GM23248 (cell line): ENCODE data around the gene LAPTM5. TPM values are rescaled to one million over a fixed set of nuclear protein-coding genes. Genes with fewer than 3 reads are reported as not detected.
A peak's percentile ranks its signal among the peaks of the same experiment; 100 is the strongest.

ENCODE experiments used
- DNase-seq: peaks from one replicate; pipeline ENCODE4 v3.0.0-alpha.2; 2015
- H2AFZ ChIP-seq: fragments of 200-600 bp; sonication (generic); 2 replicates; pipeline ENCODE4 v1.6.1; 2016; ENCODE audit warnings: antibody characterized with exemption
- H3F3A ChIP-seq: fragments of 200-600 bp; sonication (generic); 2 replicates; pipeline ENCODE4 v1.6.1; 2016; ENCODE audit warnings: mild to moderate bottlenecking, antibody characterized with exemption, mixed run types; ENCODE audit not compliant: insufficient read depth
- H3K27ac ChIP-seq: fragments of 200-600 bp; sonication (generic); 2 replicates; pipeline ENCODE4 v1.5.1; 2016; ENCODE audit warnings: mild to moderate bottlenecking
- H3K27me3 ChIP-seq: fragments of 200-600 bp; sonication (generic); replicated peaks from 2 replicates; pipeline ENCODE4 v1.6.1; 2016; ENCODE audit warnings: mild to moderate bottlenecking; ENCODE audit not compliant: insufficient read depth
- H3K36me3 ChIP-seq: fragments of 200-600 bp; sonication (generic); 2 replicates; pipeline ENCODE4 v1.6.1; 2016; ENCODE audit warnings: low read depth, mild to moderate bottlenecking
- H3K4me1 ChIP-seq: fragments of 200-600 bp; sonication (generic); 2 replicates; pipeline ENCODE4 v1.6.1; 2016; ENCODE audit warnings: mild to moderate bottlenecking; ENCODE audit not compliant: insufficient read depth
- H3K4me2 ChIP-seq: fragments of 200-600 bp; sonication (generic); one replicate; pipeline ENCODE4 v1.6.1; 2016; ENCODE audit warnings: mild to moderate bottlenecking; ENCODE audit not compliant: unreplicated experiment
- H3K4me3 ChIP-seq: fragments of 200-600 bp; sonication (generic); 2 replicates; pipeline ENCODE4 v1.5.1; 2016; ENCODE audit warnings: mild to moderate bottlenecking
- H3K79me2 ChIP-seq: fragments of 200-600 bp; sonication (generic); 2 replicates; pipeline ENCODE4 v1.6.1; 2016; ENCODE audit warnings: mild to moderate bottlenecking; ENCODE audit not compliant: insufficient read depth
- H3K9ac ChIP-seq: fragments of 200-600 bp; sonication (generic); 2 replicates; pipeline ENCODE4 v1.6.1; 2016; ENCODE audit warnings: mild to moderate bottlenecking
- H3K9me2 ChIP-seq: fragments of 200-600 bp; sonication (generic); 2 replicates; pipeline ENCODE4 v1.6.1; 2016; ENCODE audit warnings: mixed run types, mild to moderate bottlenecking, moderate library complexity; ENCODE audit not compliant: insufficient read depth
- H3K9me3 ChIP-seq: fragments of 200-600 bp; sonication (generic); one replicate; pipeline ENCODE4 v1.6.1; 2017; ENCODE audit warnings: low read depth
- H4K20me1 ChIP-seq: fragments of 200-600 bp; sonication (generic); 2 replicates; pipeline ENCODE4 v1.6.0; 2016; ENCODE audit not compliant: insufficient read depth
- EZH2 ChIP-seq: fragments of 200-600 bp; sonication (generic); IDR thresholded peaks from 2 replicates; pipeline ENCODE4 v1.6.1; 2018; ENCODE audit warnings: antibody characterized with exemption, mild to moderate bottlenecking; ENCODE audit not compliant: insufficient read depth, poor library complexity, severe bottlenecking
- EZH2phosphoT487 ChIP-seq: fragments of 200-600 bp; sonication (generic); IDR thresholded peaks from 2 replicates; pipeline ENCODE4 v1.6.1; 2018; ENCODE audit warnings: antibody characterized with exemption, moderate library complexity, mild to moderate bottlenecking, low read depth; ENCODE audit not compliant: insufficient read depth
- WGBS, 2 experiments: methylation state at CpG; one replicate each; pipeline ENCODE4 v1.1.6; 2015 to 2017; ENCODE audit warnings: low lambda C conversion rate in 2 of 2, low coverage in 1 of 2; ENCODE audit errors: missing lambda C conversion rate in 2 of 2; 5-methylcytosine and 5-hydroxymethylcytosine counted together
- in situ Hi-C: fragments of 300-500 bp; cut with MboI; formaldehyde crosslinking; loops from 2 replicates; pipeline ENCODE4 v1.15.0; 2020
- polyA plus RNA-seq: library from polyadenylated mRNA; unstranded; fragments of >200 nt; fragmentation: Nextera tagmentation; extraction: Ambion mirVana; gene quantifications from 2 replicates; pipeline ENCODE4 v1.2.1, GENCODE V29; 2016
- total RNA-seq: library from RNA; depleted of rRNA; stranded (reverse); fragments of >200 nt; shearing (Covaris generic); gene quantifications from 2 replicates; pipeline ENCODE4 v1.2.3, GENCODE V29; 2014

The LAPTM5 gene
- total and polyA plus RNA-seq, 2 experiments from 2014 or later, result 0.36 TPM; not detected in 1

DNA sequence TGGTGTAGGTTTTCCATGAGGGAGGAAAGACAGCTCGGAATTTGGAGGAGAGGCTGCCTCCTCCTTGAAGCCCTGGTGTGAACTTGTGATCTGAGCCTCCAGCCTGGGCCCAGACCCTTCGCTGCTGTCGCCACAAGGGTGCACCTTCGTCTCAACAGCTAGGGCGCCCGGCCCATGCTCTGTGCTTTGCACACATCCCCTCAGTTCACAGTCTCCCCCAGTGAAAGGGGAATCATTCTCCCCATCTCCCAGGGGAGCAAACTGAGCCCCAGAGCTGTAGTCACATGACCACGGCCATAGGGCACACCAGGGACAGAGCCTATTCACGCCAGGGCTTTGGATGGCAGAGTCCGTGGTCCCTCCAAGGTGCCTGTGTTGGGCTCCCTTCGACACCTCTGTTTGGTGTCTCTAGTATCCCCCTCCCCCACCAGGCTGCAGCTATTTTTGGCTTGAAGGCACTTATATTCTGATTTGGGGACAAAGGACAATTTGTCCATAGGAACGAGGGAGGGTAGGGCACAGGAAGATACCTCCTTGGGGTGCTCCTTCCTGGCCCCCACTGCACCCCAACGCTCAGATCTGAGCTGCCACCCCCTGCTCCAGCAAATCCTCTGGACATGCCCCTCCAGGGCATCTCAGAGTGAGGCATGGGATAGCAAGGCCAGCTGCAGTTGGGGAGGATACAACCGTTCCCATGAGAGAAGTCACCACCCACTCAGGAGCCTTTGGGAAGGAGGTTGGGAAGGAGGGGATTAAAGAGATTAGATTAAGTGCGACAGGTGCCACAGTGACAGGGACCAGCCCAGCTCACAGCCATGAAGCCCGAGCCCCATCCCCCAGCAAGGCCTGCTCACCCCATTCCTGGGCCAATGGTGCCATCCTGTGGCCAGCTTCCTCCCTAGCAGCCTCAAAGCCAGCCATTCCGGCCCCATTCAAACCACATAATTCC lies 49.9 kb downstream of the LAPTM5 start:
- Histone ChIP-seq H3K27ac (no peak overlapping the region), H3F3A (peaks cover under 1% of the 10 kb centered on the region; the same call in 1 of the 2 replicates), H3K9ac (no peak overlapping the region), H3K4me1 (peaks cover 4% of the 10 kb centered on the region; the same call in 1 of the 2 replicates), H3K4me3 (no peak overlapping the region), H3K4me2 (no peak overlapping the region), H3K27me3 (no peaks in the 10 kb centered on the region), H3K36me3 (no peaks in the 10 kb centered on the region), H3K9me3 (no peaks in the 10 kb centered on the region), H3K79me2 (no peaks in the 10 kb centered on the region), H3K9me2 (no peaks in the 10 kb centered on the region), H4K20me1 (no peaks in the 10 kb centered on the region), H2AFZ (no peak overlapping the region)
- WGBS, 2 experiments, result 50% methylated on average over 16 of the region's 16 CpGs
- peak; percentile 82 for DNase-seq
- TF ChIP-seq EZH2phosphoT487 (no peak), EZH2 (no peak)
- in situ Hi-C loops, result loop anchor here (25.0 kb wide), 1 partner anchor 1470 kb away; the partner anchor contains the start of genes MECR and PTPRU

DNA sequence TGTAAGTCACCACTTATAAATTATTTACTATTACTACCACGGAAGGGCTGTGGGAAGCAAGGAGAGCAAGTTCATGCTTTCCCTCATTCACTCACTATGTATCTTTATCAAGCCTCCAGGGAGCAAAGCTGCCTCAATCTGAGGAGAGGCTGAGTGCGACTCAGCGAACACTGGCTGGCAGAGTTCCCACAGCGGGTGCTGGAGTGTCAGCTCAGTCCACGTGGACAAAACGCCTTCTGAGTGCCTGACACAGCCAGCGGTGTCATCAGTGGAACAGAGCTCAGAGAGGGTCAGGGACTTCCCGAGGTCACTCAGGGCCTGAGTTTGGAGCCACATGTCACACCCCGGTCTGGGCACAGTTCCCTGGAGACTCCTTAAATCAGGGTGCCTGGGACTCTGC lies 51.0 kb downstream of the LAPTM5 start:
- Histone ChIP-seq H3K4me3 (no peak overlapping the region), H3F3A (no peaks in the 10 kb centered on the region), H3K9me3 (no peaks in the 10 kb centered on the region), H4K20me1 (no peaks in the 10 kb centered on the region), H3K9me2 (no peaks in the 10 kb centered on the region), H3K27me3 (no peaks in the 10 kb centered on the region), H3K27ac (no peak overlapping the region), H3K4me1 (peaks cover 4% of the 10 kb centered on the region; the same call in 1 of the 2 replicates), H3K79me2 (no peaks in the 10 kb centered on the region), H2AFZ (no peak overlapping the region), H3K4me2 (no peak overlapping the region), H3K36me3 (no peaks in the 10 kb centered on the region), H3K9ac (no peak overlapping the region)
- in situ Hi-C loops, result loop anchor here (25.0 kb wide), 1 partner anchor 1469 kb away; the partner anchor contains the start of genes MECR and PTPRU
- TF ChIP-seq EZH2, result no peak
- TF ChIP-seq EZH2phosphoT487, result no peak
- whole genome bisulfite sequencing, 2 experiments, result 9 to 17% methylated on average over 9 of the region's 9 CpGs
- peak; percentile 85 for DNase-seq

DNA sequence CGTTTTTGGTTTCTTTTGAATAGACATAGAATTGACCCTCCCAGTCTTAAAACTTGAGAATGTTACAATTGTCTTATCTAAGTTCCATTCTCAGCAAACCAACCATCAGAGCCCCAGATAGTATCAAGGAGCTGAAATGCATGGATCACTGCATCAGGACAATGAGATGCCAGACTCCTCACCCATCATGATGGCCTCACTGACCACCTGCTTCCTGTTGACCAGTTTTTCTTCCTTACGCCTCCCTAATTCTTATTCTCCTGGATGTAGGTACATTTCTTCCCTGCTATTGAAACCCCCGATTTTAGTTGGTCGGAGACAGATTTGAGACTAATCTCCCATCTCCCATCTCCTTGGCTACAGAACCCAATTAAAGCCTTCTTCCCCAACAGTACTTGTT lies 51.9 kb downstream of the LAPTM5 start:
- Histone ChIP-seq H3K4me1 (peaks cover 11% of the 10 kb centered on the region), H3K4me2 (no peak overlapping the region), H3K9ac (no peak overlapping the region), H3F3A (no peaks in the 10 kb centered on the region), H3K4me3 (no peak overlapping the region), H2AFZ (no peak overlapping the region), H3K27ac (no peak overlapping the region), H3K27me3 (no peaks in the 10 kb centered on the region), H3K36me3 (no peaks in the 10 kb centered on the region), H4K20me1 (no peaks in the 10 kb centered on the region), H3K9me2 (no peaks in the 10 kb centered on the region), H3K9me3 (no peaks in the 10 kb centered on the region), H3K79me2 (no peaks in the 10 kb centered on the region)
- WGBS, 2 experiments, result 74 to 75% methylated on average over 4 of the region's 4 CpGs
- DNase-seq, result no peak
- in situ Hi-C loops, result loop anchor here (25.0 kb wide), 1 partner anchor 1468 kb away; the partner anchor contains the start of genes MECR and PTPRU
- TF ChIP-seq EZH2phosphoT487 (no peak), EZH2 (no peak)

DNA sequence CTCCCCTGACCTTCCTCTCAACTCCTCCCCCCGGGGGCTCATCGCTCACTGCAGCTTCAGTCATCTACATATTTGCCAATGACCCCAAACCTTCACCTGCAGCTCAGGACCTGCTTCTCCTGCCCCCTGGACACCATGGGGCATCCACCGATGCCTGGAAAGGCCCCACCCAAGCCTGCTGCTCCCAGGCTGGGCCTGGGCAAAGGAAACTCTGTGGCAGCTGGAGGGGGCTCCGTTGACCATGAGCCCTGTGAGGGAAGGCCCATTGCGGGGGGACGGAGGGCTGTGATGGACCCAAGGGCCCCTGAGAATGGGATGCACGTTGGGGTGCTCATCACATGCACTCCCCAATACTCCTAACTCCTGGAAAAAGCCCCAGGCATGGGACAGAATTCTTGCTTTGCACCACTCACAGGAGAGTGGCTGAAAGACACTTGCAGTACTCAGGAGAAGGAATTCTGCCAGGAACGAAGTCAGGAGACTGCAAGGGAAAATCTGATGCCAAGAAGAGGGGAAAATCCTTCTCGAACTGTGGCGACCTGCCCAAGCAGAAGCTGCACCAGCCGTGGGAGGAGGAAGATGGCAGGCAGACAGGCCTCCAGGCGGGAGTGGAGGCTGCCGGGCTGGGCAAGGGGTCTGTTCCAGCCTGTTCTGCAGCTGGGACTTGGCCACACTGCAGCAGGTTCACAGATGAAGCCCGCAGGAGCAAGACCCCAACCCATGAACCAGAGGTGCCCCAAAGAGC lies 52.6 kb downstream of the LAPTM5 start:
- 44 to 54% methylated on average over 14 of the region's 14 CpGs for WGBS, 2 experiments
- no peaks in the 10 kb centered on the region for H3K27me3 ChIP-seq
- no peak overlapping the region for H3K9ac ChIP-seq
- no peak for TF ChIP-seq EZH2phosphoT487
- no peak for TF ChIP-seq EZH2
- H3K9me3 ChIP-seq, result no peaks in the 10 kb centered on the region
- H3K4me3 ChIP-seq, result no peak overlapping the region
- no peaks in the 10 kb centered on the region for H3K79me2 ChIP-seq
- no peak overlapping the region for H2AFZ ChIP-seq
- H3F3A ChIP-seq, result no peaks in the 10 kb centered on the region
- no peak overlapping the region for H3K4me2 ChIP-seq
- peak; percentile 20 for DNase-seq
- H3K9me2 ChIP-seq, result no peaks in the 10 kb centered on the region
- no peak overlapping the region for H3K27ac ChIP-seq
- H3K4me1 ChIP-seq, result peaks cover 13% of the 10 kb centered on the region
- no peaks in the 10 kb centered on the region for H3K36me3 ChIP-seq
- no peaks in the 10 kb centered on the region for H4K20me1 ChIP-seq
- in situ Hi-C loops, result loop anchor here (25.0 kb wide), 1 partner anchor 1468 kb away; the partner anchor contains the start of genes MECR and PTPRU
